GM19035 (cell line): ENCODE results near the gene RECQL5.
"Not testable (repeated sequence)": the region's sequence is repeated elsewhere in the genome, so short reads cannot be mapped to it uniquely, and the experiment has no call there.

Source experiments
- ATAC-seq: cut with Tn5 transposase; IDR thresholded peaks from one replicate; pipeline ENCODE4 v1.9.1; 2021; ENCODE audit not compliant: unreplicated experiment

The RECQL5 gene

GRCh38 chr17:75595284-75595919 lies 71.6 kb downstream of the RECQL5 start:
- no peak for ATAC-seq

GRCh38 chr17:75594499-75595283 lies 72.3 kb downstream of the RECQL5 start:
- no peak for ATAC-seq

- not testable (repeated sequence) for ATAC-seq
Observed at GRCh38 chr17:75593430-75593829, 73.5 kb downstream of the RECQL5 start.

GRCh38 chr17:75592348-75593020 lies 74.5 kb downstream of the RECQL5 start:
- no peak for ATAC-seq

GRCh38 chr17:75591722-75592302 lies 75.1 kb downstream of the RECQL5 start:
- no peak for ATAC-seq

- ATAC-seq = no peak
Observed at GRCh38 chr17:75590849-75591721, 75.9 kb downstream of the RECQL5 start.

- no peak for ATAC-seq
Observed at GRCh38 chr17:75590314-75590761, 76.6 kb downstream of the RECQL5 start.

GRCh38 chr17:75589919-75590303 lies 77.0 kb downstream of the RECQL5 start:
- no peak for ATAC-seq

GRCh38 chr17:75589012-75589918 lies 77.7 kb downstream of the RECQL5 start:
- peak; percentile 60 for ATAC-seq

GRCh38 chr17:75588596-75589011 lies 78.3 kb downstream of the RECQL5 start:
- ATAC-seq = peak; percentile 25

- ATAC-seq = peak; percentile 10
Observed at GRCh38 chr17:75587675-75588595, 79.0 kb downstream of the RECQL5 start, which contains the start of gene MYO15B. Gene MYO15B, plus strand, starts transcription at chr17:75587800. Its CDS starts 258 bp downstream, at chr17:75588058.

GRCh38 chr17:75584849-75585175 lies 82.1 kb downstream of the RECQL5 start:
- no peak for ATAC-seq

GRCh38 chr17:75583197-75583596 lies 83.8 kb downstream of the RECQL5 start:
- ATAC-seq = not testable (repeated sequence)

- ATAC-seq = not testable (repeated sequence)
Observed at GRCh38 chr17:75581121-75581725, 85.7 kb downstream of the RECQL5 start.
